GM12878 (cell line): ENCODE results near the gene TRIM50. TPM values are rescaled to one million over a fixed set of nuclear protein-coding genes. Genes with fewer than 3 reads are reported as not detected.

ENCODE experiments used
- ETV6 ChIP-seq, 2 experiments: fragments of 450-650 bp in 1 of 2; IDR thresholded peaks in 1 of 2; conservative IDR thresholded peaks in 1 of 2; 2 replicates each; pipeline ENCODE4 v1.6.1; 2014; ENCODE audit warnings: antibody characterized with exemption in 1 of 2, borderline replicate concordance in 1 of 2, low read depth in 1 of 2, mild to moderate bottlenecking in 1 of 2, moderate library complexity in 1 of 2
- POLR2A ChIP-seq: IDR thresholded peaks from 2 replicates; pipeline ENCODE4 v1.6.1; 2011; ENCODE audit warnings: low read depth, mild to moderate bottlenecking, low read length
- SIN3A ChIP-seq: IDR thresholded peaks from 2 replicates; pipeline ENCODE4 v1.6.1; 2012; ENCODE audit warnings: low read depth, low read length, improper control_type of control experiment
- ZNF622 ChIP-seq: fragments of 450-650 bp; IDR thresholded peaks from 2 replicates; pipeline ENCODE4 v1.6.1; 2017; ENCODE audit warnings: mild to moderate bottlenecking, inconsistent platforms
- ZSCAN29 ChIP-seq: fragments of 450-650 bp; IDR thresholded peaks from 2 replicates; pipeline ENCODE4 v1.6.1; 2017; ENCODE audit warnings: mild to moderate bottlenecking, moderate library complexity
- polyA plus RNA-seq, 11 experiments: library from polyadenylated mRNA; depleted of rRNA in 4 of 11; unstranded in 6 of 11; stranded (reverse) in 5 of 11; fragments of >200 nt; fragmentation: Nextera tagmentation in 4 of 11; fragmentation: Illumina TruSeq in 1 of 11; extraction: Ambion mirVana in 4 of 11; extraction: Trizol in 1 of 11; gene quantifications; 1 replicate in 1 of 11; 2 replicates in 10 of 11; pipeline versions ENCODE4 v1.2.1 to v1.2.3, GENCODE V29; 2011 to 2016; ENCODE audit warnings: inconsistent platforms in 2 of 11, missing spikeins in 2 of 11, low read depth in 1 of 11
- total RNA-seq, 4 experiments: library from RNA; depleted of rRNA in 3 of 4; stranded (reverse); fragments of >200 nt in 3 of 4; fragmentation: Illumina TruSeq in 1 of 4; extraction: Trizol in 1 of 4; gene quantifications; 2 replicates each; pipeline versions ENCODE4 v1.2.1 to v1.2.3, GENCODE V29; 2013 to 2021
- TF ChIP-seq, protein P1 (sequence below): fragments of 150-350 bp; IDR thresholded peaks from 2 replicates; pipeline ENCODE4 v1.6.1; 2014; ENCODE audit warnings: mild to moderate bottlenecking, low read depth, low read length
- TF ChIP-seq, protein P2 (sequence below): fragments of 450-650 bp; formaldehyde crosslinking; IDR thresholded peaks from 2 replicates; pipeline ENCODE4 v1.4.0; 2020; ENCODE audit warnings: mild to moderate bottlenecking, moderate library complexity

TRIM50 gene
- total and polyA plus RNA-seq, 10 of the 15 experiments (the other 5 are each of a cell fraction or from before 2014, with no cell fraction given) = not detected

DNA sequence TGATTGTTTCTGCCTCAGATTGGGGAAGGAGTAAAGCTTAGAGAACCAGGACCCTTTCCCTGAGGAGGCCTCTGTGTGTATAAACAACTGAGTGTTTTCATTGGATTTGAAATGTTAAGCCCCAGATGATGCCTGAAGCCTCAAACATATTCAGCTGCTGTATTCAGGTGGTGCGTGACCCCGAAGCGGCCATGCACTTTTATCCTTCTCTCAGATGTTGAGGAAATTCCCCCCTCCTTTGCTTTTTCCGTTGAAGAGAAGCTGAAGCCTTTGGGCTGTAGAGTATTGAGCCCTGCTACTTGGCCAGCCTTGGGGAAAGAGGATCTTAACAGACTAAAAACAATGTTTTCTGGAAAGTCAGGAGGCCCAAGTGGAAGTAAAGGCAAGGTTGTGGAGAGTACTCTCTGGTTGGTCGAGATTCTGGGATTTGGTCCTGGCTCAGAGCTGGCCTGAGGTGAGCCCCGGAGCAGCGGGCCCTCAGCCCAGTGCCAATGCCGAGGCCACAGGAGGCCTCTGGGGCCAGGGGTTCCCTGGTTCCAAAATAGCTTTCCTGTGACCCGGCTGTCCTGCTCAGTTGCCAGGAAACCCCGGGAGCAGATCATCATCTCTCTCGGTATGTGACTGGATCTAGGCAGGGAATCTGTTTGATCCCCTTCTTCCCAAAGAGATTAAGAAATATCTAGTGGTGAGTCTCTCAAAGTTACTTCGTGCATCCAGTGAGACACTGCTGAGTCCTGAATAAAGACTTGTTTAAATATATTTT is 22.6 kb upstream of the TRIM50 start (continued):
- TF ChIP-seq ETV6 (conservative IDR thresholded peaks at IDR 0.05 in 1 of 2, IDR thresholded peaks at IDR 0.05 in 1 of 2; ENCODE audit: borderline replicate concordance in 1 of 2, low read depth in 1 of 2) = no peak
- no peak for TF ChIP-seq ZNF622
- no peak for TF ChIP-seq POLR2A
- TF ChIP-seq SIN3A = no peak
- TF ChIP-seq, protein P1, sequence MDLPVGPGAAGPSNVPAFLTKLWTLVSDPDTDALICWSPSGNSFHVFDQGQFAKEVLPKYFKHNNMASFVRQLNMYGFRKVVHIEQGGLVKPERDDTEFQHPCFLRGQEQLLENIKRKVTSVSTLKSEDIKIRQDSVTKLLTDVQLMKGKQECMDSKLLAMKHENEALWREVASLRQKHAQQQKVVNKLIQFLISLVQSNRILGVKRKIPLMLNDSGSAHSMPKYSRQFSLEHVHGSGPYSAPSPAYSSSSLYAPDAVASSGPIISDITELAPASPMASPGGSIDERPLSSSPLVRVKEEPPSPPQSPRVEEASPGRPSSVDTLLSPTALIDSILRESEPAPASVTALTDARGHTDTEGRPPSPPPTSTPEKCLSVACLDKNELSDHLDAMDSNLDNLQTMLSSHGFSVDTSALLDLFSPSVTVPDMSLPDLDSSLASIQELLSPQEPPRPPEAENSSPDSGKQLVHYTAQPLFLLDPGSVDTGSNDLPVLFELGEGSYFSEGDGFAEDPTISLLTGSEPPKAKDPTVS = no peak
- no peak for TF ChIP-seq ZSCAN29
- TF ChIP-seq, protein P2, sequence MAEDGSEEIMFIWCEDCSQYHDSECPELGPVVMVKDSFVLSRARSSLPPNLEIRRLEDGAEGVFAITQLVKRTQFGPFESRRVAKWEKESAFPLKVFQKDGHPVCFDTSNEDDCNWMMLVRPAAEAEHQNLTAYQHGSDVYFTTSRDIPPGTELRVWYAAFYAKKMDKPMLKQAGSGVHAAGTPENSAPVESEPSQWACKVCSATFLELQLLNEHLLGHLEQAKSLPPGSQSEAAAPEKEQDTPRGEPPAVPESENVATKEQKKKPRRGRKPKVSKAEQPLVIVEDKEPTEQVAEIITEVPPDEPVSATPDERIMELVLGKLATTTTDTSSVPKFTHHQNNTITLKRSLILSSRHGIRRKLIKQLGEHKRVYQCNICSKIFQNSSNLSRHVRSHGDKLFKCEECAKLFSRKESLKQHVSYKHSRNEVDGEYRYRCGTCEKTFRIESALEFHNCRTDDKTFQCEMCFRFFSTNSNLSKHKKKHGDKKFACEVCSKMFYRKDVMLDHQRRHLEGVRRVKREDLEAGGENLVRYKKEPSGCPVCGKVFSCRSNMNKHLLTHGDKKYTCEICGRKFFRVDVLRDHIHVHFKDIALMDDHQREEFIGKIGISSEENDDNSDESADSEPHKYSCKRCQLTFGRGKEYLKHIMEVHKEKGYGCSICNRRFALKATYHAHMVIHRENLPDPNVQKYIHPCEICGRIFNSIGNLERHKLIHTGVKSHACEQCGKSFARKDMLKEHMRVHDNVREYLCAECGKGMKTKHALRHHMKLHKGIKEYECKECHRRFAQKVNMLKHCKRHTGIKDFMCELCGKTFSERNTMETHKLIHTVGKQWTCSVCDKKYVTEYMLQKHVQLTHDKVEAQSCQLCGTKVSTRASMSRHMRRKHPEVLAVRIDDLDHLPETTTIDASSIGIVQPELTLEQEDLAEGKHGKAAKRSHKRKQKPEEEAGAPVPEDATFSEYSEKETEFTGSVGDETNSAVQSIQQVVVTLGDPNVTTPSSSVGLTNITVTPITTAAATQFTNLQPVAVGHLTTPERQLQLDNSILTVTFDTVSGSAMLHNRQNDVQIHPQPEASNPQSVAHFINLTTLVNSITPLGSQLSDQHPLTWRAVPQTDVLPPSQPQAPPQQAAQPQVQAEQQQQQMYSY (CRISPR knock-in tag) = no peak
